Body of pancreas (tissue), 4 donors: ENCODE data around the gene TRIM32.

ENCODE experiments used
- POLR2A ChIP-seq, 3 donors: fragments of 450-650 bp; IDR thresholded peaks; one replicate each; pipeline ENCODE4 v1.6.1; 2016; ENCODE audit warnings: antibody characterized with exemption in 3 of 3, mild to moderate bottlenecking in 2 of 3
- TF ChIP-seq, protein P1 (sequence below), 7 experiments: fragments of 450-650 bp in 4 of 7; fragments of 200-600 bp in 3 of 7; sonication (generic) in 3 of 7; IDR thresholded peaks; one replicate each; pipeline ENCODE4 v1.5.1; 2016 to 2019; ENCODE audit warnings: antibody characterized with exemption in 7 of 7

GRCh38 chr9:116686693-116687073, 422 bp upstream of the TRIM32 start:
- no peak for TF ChIP-seq POLR2A (IDR thresholded peaks at IDR 0.05)
- TF ChIP-seq, protein P1, sequence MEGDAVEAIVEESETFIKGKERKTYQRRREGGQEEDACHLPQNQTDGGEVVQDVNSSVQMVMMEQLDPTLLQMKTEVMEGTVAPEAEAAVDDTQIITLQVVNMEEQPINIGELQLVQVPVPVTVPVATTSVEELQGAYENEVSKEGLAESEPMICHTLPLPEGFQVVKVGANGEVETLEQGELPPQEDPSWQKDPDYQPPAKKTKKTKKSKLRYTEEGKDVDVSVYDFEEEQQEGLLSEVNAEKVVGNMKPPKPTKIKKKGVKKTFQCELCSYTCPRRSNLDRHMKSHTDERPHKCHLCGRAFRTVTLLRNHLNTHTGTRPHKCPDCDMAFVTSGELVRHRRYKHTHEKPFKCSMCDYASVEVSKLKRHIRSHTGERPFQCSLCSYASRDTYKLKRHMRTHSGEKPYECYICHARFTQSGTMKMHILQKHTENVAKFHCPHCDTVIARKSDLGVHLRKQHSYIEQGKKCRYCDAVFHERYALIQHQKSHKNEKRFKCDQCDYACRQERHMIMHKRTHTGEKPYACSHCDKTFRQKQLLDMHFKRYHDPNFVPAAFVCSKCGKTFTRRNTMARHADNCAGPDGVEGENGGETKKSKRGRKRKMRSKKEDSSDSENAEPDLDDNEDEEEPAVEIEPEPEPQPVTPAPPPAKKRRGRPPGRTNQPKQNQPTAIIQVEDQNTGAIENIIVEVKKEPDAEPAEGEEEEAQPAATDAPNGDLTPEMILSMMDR (IDR thresholded peaks at IDR 0.05) = no peak
